AG10803 (cell line): ENCODE results near the gene CCHCR1.

Experiments
- DNase-seq: peaks from one replicate; pipeline ENCODE4 v3.0.0; 2010; ENCODE audit warnings: low read depth
- H3K4me3 ChIP-seq: 2 replicates; pipeline ENCODE4 v1.5.1; 2011; ENCODE audit warnings: mild to moderate bottlenecking, low read length, control low read depth
- TF ChIP-seq, protein P1 (sequence below): conservative IDR thresholded peaks from 2 replicates; pipeline ENCODE4 v1.5.1; 2011; ENCODE audit warnings: mild to moderate bottlenecking, low read length, control low read depth, inconsistent platforms

CCHCR1 gene

DNA sequence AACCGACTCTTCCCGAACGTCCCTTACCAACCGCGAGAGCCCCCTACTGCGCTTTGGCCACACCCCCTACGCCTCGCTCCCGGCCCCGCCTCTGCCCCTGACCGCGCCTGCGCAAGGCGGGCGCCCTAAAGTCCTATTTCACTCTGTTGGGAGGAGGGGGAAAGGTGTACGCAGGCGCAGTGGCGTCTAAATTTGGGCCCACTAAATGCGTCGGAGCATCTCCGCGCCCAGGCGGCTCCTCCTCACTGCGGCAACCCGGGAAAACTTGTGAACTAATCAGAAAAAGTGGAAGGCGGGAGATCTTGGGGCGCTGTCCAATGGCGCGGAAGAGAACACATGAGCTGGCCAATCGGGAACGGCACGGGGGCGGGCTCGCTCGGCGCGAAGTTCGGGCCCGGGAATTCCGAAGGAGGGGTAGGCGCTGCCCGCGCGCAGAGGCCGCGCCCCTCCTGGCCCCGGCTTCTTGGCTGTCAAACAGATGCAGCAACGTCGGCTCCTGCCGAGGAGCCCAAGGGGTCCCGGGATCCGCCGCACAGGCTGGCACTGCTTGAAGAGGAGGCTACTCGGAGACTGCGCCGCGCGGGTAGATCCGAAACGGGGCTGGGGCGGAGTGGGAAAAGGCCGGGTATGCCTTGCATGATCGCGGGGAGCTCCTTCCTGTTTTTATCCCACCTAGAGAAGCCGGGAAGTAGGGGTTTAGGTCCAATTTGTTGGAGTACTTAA lies 699 bp upstream of the CCHCR1 start, which contains the start of gene TCF19:
Gene TCF19 (plus strand): TSS at position 450 of the 723 bp plus-strand sequence. CDS start 881 bp downstream, outside the sequence.
- DNase-seq, result peak; percentile 98
- peak within 1 kb of the TSS; percentile 89 for H3K4me3 ChIP-seq
- TF ChIP-seq, protein P1, sequence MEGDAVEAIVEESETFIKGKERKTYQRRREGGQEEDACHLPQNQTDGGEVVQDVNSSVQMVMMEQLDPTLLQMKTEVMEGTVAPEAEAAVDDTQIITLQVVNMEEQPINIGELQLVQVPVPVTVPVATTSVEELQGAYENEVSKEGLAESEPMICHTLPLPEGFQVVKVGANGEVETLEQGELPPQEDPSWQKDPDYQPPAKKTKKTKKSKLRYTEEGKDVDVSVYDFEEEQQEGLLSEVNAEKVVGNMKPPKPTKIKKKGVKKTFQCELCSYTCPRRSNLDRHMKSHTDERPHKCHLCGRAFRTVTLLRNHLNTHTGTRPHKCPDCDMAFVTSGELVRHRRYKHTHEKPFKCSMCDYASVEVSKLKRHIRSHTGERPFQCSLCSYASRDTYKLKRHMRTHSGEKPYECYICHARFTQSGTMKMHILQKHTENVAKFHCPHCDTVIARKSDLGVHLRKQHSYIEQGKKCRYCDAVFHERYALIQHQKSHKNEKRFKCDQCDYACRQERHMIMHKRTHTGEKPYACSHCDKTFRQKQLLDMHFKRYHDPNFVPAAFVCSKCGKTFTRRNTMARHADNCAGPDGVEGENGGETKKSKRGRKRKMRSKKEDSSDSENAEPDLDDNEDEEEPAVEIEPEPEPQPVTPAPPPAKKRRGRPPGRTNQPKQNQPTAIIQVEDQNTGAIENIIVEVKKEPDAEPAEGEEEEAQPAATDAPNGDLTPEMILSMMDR, result no peak

DNA sequence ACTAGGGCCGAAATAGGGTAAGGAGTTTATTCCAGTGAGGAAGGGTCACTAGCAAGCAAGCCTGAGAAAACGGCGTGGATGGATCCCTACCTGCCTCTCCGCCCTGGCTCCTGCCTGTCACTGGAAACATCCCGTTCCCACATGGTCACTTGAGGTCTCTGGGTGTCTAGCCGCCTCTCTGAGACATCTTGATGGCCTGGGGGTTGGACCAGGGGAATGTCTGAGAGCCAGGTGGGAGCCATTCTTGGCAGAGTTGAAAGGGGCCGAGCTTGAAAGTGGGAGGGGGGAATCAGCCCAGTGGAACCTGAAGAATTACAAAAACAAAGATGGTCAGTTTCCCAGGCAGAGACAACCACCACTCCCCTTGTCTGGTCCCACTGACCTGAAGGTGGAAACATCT lies 961 bp downstream of the CCHCR1 start:
- no peak overlapping the region for H3K4me3 ChIP-seq
- TF ChIP-seq, protein P1, result no peak

DNA sequence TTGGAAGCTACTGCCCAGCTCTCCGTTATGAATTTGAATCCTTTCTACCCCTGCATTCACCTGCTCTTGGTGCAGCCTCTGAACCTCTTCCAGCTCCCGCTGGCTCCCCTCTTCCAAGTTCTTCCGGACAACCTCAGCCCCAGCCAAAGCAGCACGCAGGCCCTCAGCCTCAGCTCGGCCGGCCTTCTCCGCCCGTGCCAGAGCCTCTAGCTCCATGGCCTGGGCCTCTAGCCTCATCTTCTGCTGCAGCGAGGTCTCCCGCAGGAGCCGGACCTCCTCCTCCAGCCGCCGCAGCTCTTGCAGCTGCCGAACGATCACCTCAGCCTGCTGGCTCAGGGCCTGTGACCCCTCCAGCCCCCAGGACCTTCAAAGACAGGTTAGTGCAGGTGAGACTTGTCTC lies 3.2 kb downstream of the CCHCR1 start:
- no peak for DNase-seq
- H3K4me3 ChIP-seq, result no peak overlapping the region
- TF ChIP-seq, protein P1, result no peak

More for the DNA sequence above, 961 bp downstream of the CCHCR1 start:
- DNase-seq, result no peak

DNA sequence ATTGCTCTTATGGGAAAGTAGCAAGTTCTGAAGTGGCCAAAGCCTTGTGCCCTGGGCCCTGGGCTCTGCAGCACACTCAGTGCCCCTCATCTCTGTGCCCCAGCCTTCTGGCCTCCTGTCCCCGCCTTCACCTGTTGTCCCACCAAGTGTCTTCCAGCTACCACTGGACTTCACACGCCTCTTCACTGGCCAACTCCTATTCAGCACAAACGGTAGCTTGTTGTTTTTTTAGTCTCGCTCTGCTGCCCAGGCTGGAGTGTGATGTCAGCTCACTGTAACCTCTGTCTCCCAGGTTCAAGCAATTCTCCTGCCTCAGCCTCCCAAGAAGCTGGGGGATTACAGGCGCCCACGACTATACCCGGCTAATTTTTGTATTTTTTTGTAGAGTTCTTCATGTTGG lies 4.8 kb downstream of the CCHCR1 start:
- no peak for DNase-seq
- TF ChIP-seq, protein P1, result no peak
- no peak overlapping the region for H3K4me3 ChIP-seq

DNA sequence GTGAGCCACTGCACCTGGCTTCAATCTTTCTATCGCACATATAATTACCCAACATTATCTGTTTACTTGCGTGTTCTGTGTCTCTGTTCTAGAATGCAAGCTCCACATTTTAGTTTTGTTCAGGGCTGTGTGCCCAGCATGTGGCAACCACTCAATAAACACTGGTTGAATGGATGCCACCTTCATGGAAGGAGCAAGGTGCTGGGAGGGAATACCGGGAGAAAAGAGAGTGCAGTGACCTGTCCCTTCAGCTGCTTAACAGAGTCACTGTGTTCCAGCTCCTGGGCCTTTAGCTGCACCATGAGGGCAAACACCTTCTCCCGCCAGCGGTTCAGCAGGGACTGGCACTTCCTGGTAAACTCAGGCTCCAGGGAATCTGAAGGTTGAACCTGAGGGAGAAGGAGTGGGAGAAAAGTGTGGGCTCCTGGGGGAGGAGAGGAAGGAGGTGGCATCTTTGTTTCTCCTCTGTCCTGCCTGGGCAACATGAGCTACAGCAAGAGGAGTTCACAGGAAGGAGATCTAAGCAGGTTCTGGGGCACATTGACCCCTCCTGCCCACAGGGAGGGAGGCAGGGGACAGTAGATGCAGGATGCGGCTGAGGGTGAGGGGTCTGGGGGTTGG lies 7.7 kb downstream of the CCHCR1 start:
- DNase-seq, result no peak
- TF ChIP-seq, protein P1, result no peak
- no peak overlapping the region for H3K4me3 ChIP-seq

DNA sequence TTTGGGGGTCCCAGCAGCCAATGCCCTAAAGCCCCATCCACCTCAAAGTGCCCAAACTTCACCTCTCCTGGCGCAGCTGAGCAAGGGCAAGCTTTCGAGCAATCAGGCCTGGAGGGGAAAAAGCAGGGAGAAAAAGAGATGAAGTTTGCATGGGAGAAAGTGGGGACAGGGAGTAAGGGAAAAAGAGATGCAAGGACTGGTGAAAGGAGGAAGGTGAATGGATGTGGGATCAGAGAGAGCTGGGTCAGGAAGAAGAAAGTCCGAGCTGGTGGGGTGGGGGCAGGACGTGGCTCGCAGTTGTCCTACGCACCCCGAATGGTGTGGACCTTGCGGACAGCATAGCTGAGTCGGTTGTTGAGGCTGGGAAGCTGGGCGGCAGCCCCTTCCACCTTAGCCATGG lies 12.2 kb downstream of the CCHCR1 start:
- DNase-seq, result no peak
- TF ChIP-seq, protein P1, result no peak
- no peak overlapping the region for H3K4me3 ChIP-seq

DNA sequence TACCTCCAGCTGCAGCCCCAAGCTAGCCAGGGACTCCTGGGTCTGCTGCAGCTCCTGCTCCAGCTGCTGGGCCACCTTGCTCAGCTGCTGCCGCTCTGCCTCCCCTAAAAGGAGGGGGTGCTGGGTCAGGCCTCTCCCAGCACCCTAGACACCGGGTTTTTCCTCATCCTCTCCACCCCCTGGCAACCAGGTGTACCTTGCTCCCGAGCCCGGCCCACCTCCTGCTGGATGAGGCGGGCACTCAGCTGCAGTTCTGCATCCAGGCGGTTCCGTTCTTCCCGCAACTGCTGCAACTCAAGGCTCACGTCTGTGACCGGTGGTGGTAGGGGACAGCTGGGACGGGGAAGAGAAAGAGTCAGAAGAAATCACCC lies 12.6 kb downstream of the CCHCR1 start:
- TF ChIP-seq, protein P1, result no peak
- no peak overlapping the region for H3K4me3 ChIP-seq
- no peak for DNase-seq
